ENCODE measurements around the gene AFM.

GRCh38 chr4:73485085-73485484, 3.5 kb downstream of the AFM start:
- TF ChIP-seq GLI4 (tag by site-specific recombination; IDR thresholded peaks at IDR 0.05) (no peak), ZNF302 (tag by site-specific recombination; IDR thresholded peaks at IDR 0.05; ENCODE audit: low read depth) (no peak), FEZF1 (tag by site-specific recombination; IDR thresholded peaks at IDR 0.05) (no peak), OSR2 (tag by site-specific recombination; IDR thresholded peaks at IDR 0.05) (no peak), ZNF549 (tag by site-specific recombination; IDR thresholded peaks at IDR 0.05) (no peak), REPIN1 (tag by site-specific recombination; IDR thresholded peaks at IDR 0.05; ENCODE audit: low read depth) (no peak)
- TF ChIP-seq, protein P1, sequence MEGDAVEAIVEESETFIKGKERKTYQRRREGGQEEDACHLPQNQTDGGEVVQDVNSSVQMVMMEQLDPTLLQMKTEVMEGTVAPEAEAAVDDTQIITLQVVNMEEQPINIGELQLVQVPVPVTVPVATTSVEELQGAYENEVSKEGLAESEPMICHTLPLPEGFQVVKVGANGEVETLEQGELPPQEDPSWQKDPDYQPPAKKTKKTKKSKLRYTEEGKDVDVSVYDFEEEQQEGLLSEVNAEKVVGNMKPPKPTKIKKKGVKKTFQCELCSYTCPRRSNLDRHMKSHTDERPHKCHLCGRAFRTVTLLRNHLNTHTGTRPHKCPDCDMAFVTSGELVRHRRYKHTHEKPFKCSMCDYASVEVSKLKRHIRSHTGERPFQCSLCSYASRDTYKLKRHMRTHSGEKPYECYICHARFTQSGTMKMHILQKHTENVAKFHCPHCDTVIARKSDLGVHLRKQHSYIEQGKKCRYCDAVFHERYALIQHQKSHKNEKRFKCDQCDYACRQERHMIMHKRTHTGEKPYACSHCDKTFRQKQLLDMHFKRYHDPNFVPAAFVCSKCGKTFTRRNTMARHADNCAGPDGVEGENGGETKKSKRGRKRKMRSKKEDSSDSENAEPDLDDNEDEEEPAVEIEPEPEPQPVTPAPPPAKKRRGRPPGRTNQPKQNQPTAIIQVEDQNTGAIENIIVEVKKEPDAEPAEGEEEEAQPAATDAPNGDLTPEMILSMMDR (tag by site-specific recombination; IDR thresholded peaks at IDR 0.05): no peak
- TF ChIP-seq, protein P2, sequence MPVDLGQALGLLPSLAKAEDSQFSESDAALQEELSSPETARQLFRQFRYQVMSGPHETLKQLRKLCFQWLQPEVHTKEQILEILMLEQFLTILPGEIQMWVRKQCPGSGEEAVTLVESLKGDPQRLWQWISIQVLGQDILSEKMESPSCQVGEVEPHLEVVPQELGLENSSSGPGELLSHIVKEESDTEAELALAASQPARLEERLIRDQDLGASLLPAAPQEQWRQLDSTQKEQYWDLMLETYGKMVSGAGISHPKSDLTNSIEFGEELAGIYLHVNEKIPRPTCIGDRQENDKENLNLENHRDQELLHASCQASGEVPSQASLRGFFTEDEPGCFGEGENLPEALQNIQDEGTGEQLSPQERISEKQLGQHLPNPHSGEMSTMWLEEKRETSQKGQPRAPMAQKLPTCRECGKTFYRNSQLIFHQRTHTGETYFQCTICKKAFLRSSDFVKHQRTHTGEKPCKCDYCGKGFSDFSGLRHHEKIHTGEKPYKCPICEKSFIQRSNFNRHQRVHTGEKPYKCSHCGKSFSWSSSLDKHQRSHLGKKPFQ (tag by site-specific recombination; IDR thresholded peaks at IDR 0.05): no peak

Measured in HEK293 (cell line).